ENCODE data around the gene STAT5A.

DNA sequence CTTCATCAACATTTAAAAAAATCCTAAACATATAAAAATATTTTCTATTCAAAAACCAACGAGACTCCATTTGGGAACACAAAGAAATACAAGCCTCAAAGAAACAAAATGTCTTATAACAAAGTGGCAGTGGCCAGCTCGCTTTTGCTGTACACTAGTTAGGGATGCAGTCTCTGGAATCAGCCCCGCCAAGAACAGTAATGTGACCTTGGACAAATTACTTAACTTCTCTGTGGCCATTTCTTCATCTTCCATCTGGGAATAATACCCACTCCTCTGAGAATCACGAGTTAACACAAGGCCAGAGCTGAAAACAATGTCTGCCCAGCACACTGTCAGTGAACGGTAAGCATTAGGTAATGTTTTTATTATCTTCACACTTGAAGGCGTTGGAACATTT lies 17.7 kb upstream of the STAT5A start:
- TF ChIP-seq, protein P1, sequence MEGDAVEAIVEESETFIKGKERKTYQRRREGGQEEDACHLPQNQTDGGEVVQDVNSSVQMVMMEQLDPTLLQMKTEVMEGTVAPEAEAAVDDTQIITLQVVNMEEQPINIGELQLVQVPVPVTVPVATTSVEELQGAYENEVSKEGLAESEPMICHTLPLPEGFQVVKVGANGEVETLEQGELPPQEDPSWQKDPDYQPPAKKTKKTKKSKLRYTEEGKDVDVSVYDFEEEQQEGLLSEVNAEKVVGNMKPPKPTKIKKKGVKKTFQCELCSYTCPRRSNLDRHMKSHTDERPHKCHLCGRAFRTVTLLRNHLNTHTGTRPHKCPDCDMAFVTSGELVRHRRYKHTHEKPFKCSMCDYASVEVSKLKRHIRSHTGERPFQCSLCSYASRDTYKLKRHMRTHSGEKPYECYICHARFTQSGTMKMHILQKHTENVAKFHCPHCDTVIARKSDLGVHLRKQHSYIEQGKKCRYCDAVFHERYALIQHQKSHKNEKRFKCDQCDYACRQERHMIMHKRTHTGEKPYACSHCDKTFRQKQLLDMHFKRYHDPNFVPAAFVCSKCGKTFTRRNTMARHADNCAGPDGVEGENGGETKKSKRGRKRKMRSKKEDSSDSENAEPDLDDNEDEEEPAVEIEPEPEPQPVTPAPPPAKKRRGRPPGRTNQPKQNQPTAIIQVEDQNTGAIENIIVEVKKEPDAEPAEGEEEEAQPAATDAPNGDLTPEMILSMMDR (IDR thresholded peaks at IDR 0.05) = no peak
- no peak for TF ChIP-seq POLR2A (IDR thresholded peaks at IDR 0.05; ENCODE audit: low read depth)
- TF ChIP-seq EP300 (IDR thresholded peaks at IDR 0.05) = no peak

Data from esophagus muscularis mucosa (tissue), 4 donors.